Smooth muscle cell (in vitro differentiated cells): Measurements from ENCODE around the gene PITPNC1. TPM values are rescaled to one million over a fixed set of nuclear protein-coding genes. Genes with fewer than 3 reads are reported as not detected.
"Not testable (repeated sequence)": the region's sequence is repeated elsewhere in the genome, so short reads cannot be mapped to it uniquely, and the experiment has no call there.

Source experiments
- DNase-seq: peaks from one replicate; lab custom pipeline; 2025; ENCODE audit not compliant: unreplicated experiment; lab: John Stamatoyannopoulos, UW
- H2AFZ ChIP-seq: fragments of 200-600 bp; sonication (generic); 2 replicates; pipeline ENCODE4 v1.6.0; 2016; ENCODE audit warnings: antibody characterized with exemption, low read depth, mild to moderate bottlenecking
- H3F3A ChIP-seq: fragments of 200-600 bp; sonication (generic); 2 replicates; pipeline ENCODE4 v1.6.0; 2017; ENCODE audit warnings: antibody characterized with exemption, low read depth
- H3K27ac ChIP-seq: fragments of 200-600 bp; sonication (generic); 2 replicates; pipeline ENCODE4 v1.5.1; 2016; ENCODE audit warnings: low read depth, mild to moderate bottlenecking
- H3K27me3 ChIP-seq: fragments of 200-600 bp; sonication (generic); 2 replicates; pipeline ENCODE4 v1.6.1; 2016; ENCODE audit warnings: low read depth, mild to moderate bottlenecking
- H3K36me3 ChIP-seq: fragments of 200-600 bp; sonication (generic); 2 replicates; pipeline ENCODE4 v1.5.1; 2016; ENCODE audit warnings: low read depth
- H3K4me1 ChIP-seq: fragments of 200-600 bp; sonication (generic); 2 replicates; pipeline ENCODE4 v1.5.1; 2016; ENCODE audit warnings: low read depth
- H3K4me2 ChIP-seq: fragments of 200-600 bp; sonication (generic); 2 replicates; pipeline ENCODE4 v1.6.0; 2016; ENCODE audit warnings: mild to moderate bottlenecking
- H3K4me3 ChIP-seq: fragments of 200-600 bp; sonication (generic); 2 replicates; pipeline ENCODE4 v1.5.1; 2016; ENCODE audit warnings: mild to moderate bottlenecking
- H3K79me2 ChIP-seq: fragments of 200-600 bp; sonication (generic); 2 replicates; pipeline ENCODE4 v1.6.0; 2016; ENCODE audit warnings: low read depth, mild to moderate bottlenecking
- H3K9ac ChIP-seq: fragments of 200-600 bp; sonication (generic); 2 replicates; pipeline ENCODE4 v1.6.0; 2016; ENCODE audit warnings: low read depth
- H3K9me3 ChIP-seq: fragments of 200-600 bp; sonication (generic); replicated peaks from 2 replicates; pipeline ENCODE4 v1.5.1; 2016; ENCODE audit warnings: low read depth
- H4K20me1 ChIP-seq: fragments of 200-600 bp; sonication (generic); 2 replicates; pipeline ENCODE4 v1.6.0; 2016; ENCODE audit warnings: low read depth
- WGBS: methylation state at CpG from one replicate; pipeline ENCODE4 v1.1.7; 2016; ENCODE audit warnings: low lambda C conversion rate; 5-methylcytosine and 5-hydroxymethylcytosine counted together
- polyA plus RNA-seq: library from polyadenylated mRNA; unstranded; fragments of >200 nt; fragmentation: Nextera tagmentation; extraction: Ambion mirVana; gene quantifications from 2 replicates; pipeline ENCODE4 v1.2.1, GENCODE V29; 2016
- total RNA-seq: library from RNA; depleted of rRNA; stranded (reverse); fragments of >200 nt; gene quantifications from 2 replicates; pipeline ENCODE4 v1.2.3, GENCODE V29; 2014
- TF ChIP-seq, protein P1 (sequence below): fragments of 200-600 bp; sonication (generic); IDR thresholded peaks from 2 replicates; pipeline ENCODE4 v1.5.1; 2017; ENCODE audit warnings: borderline replicate concordance, mild to moderate bottlenecking, antibody characterized with exemption; ENCODE audit not compliant: insufficient read depth, poor library complexity, severe bottlenecking

The PITPNC1 gene
- total and polyA plus RNA-seq, 2 experiments from 2014 or later, result 9.6 to 12.5 TPM

GRCh38 chr17:67628580-67629013 is 251.5 kb downstream of the PITPNC1 start:
- no peaks in the 10 kb centered on the region for H3K4me1 ChIP-seq
- H3K79me2 ChIP-seq, result no peaks in the 10 kb centered on the region
- H3K27ac ChIP-seq, result no peak overlapping the region
- DNase-seq, result no peak
- H3F3A ChIP-seq, result no peaks in the 10 kb centered on the region
- no peaks in the 10 kb centered on the region for H3K27me3 ChIP-seq
- H3K36me3 ChIP-seq, result no peaks in the 10 kb centered on the region
- no peaks in the 10 kb centered on the region for H4K20me1 ChIP-seq
- no peaks in the 10 kb centered on the region for H3K9me3 ChIP-seq
- TF ChIP-seq, protein P1, sequence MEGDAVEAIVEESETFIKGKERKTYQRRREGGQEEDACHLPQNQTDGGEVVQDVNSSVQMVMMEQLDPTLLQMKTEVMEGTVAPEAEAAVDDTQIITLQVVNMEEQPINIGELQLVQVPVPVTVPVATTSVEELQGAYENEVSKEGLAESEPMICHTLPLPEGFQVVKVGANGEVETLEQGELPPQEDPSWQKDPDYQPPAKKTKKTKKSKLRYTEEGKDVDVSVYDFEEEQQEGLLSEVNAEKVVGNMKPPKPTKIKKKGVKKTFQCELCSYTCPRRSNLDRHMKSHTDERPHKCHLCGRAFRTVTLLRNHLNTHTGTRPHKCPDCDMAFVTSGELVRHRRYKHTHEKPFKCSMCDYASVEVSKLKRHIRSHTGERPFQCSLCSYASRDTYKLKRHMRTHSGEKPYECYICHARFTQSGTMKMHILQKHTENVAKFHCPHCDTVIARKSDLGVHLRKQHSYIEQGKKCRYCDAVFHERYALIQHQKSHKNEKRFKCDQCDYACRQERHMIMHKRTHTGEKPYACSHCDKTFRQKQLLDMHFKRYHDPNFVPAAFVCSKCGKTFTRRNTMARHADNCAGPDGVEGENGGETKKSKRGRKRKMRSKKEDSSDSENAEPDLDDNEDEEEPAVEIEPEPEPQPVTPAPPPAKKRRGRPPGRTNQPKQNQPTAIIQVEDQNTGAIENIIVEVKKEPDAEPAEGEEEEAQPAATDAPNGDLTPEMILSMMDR, result peak; percentile 12
- H2AFZ ChIP-seq, result no peak overlapping the region
- no peak overlapping the region for H3K4me2 ChIP-seq
- 92% methylated on average over 8 of the region's 8 CpGs for WGBS
- no peak overlapping the region for H3K9ac ChIP-seq
- H3K4me3 ChIP-seq, result no peak overlapping the region

DNA sequence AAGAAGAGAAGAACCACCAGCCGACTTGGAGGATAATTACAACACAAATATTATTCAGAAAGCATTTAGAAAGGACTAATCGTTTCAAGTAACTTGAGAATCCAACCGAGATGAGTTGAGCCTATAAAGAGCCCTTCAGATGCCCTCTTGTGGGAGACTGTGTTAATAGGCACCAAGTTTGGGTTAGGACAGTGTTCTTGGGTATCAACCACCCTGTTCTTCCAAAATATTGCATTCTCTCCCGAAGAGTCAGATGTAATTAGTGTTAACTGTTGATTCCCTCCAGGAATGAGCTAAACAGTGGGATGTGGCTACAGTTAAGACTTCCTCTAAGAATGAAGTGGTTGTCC is 252.9 kb downstream of the PITPNC1 start:
- H3K27ac ChIP-seq, result no peak overlapping the region
- no peak overlapping the region for H3K9ac ChIP-seq
- H2AFZ ChIP-seq, result no peak overlapping the region
- no peaks in the 10 kb centered on the region for H3K4me1 ChIP-seq
- no peaks in the 10 kb centered on the region for H3F3A ChIP-seq
- H3K4me2 ChIP-seq, result no peak overlapping the region
- no peak for DNase-seq
- TF ChIP-seq, protein P1, result peak; percentile 30
- WGBS, result 77% methylated on average over 4 of the region's 4 CpGs
- no peaks in the 10 kb centered on the region for H3K27me3 ChIP-seq
- H3K79me2 ChIP-seq, result no peaks in the 10 kb centered on the region
- H3K36me3 ChIP-seq, result no peaks in the 10 kb centered on the region
- no peaks in the 10 kb centered on the region for H3K9me3 ChIP-seq
- H4K20me1 ChIP-seq, result no peaks in the 10 kb centered on the region
- H3K4me3 ChIP-seq, result no peak overlapping the region

- not testable (repeated sequence) for H4K20me1 ChIP-seq, H2AFZ ChIP-seq, H3K27me3 ChIP-seq, H3K4me1 ChIP-seq, H3F3A ChIP-seq, H3K4me2 ChIP-seq, H3K36me3 ChIP-seq, H3K79me2 ChIP-seq, H3K4me3 ChIP-seq, H3K27ac ChIP-seq, H3K9me3 ChIP-seq, H3K9ac ChIP-seq, DNase-seq
- 96% methylated on average over 7 of the region's 7 CpGs for WGBS
Measured at GRCh38 chr17:67630836-67631235, 253.8 kb downstream of the PITPNC1 start.

GRCh38 chr17:67632141-67632540 is 255.1 kb downstream of the PITPNC1 start:
- H3K27me3 ChIP-seq, result no peaks in the 10 kb centered on the region
- H3K4me2 ChIP-seq, result no peak overlapping the region
- H3F3A ChIP-seq, result no peaks in the 10 kb centered on the region
- no peak for DNase-seq
- H3K36me3 ChIP-seq, result no peaks in the 10 kb centered on the region
- H3K9ac ChIP-seq, result no peak overlapping the region
- H3K79me2 ChIP-seq, result no peaks in the 10 kb centered on the region
- WGBS, result 91% methylated on average over 8 of the region's 8 CpGs
- H3K27ac ChIP-seq, result no peak overlapping the region
- TF ChIP-seq, protein P1, result no peak
- H4K20me1 ChIP-seq, result no peaks in the 10 kb centered on the region
- H3K4me1 ChIP-seq, result no peaks in the 10 kb centered on the region
- no peaks in the 10 kb centered on the region for H3K9me3 ChIP-seq
- no peak overlapping the region for H3K4me3 ChIP-seq
- no peak overlapping the region for H2AFZ ChIP-seq
